ENCODE results near the gene LOXHD1. TPM values are rescaled to one million over a fixed set of nuclear protein-coding genes. Genes with fewer than 3 reads are reported as not detected.

LOXHD1 gene
- total and polyA plus RNA-seq, 2 of the 4 experiments (the other 2 are of a cell fraction) = not detected

GRCh38 chr18:46439037-46439436, 218.0 kb downstream of the LOXHD1 start:
- Histone ChIP-seq H3K14ac (replicated peaks; ENCODE audit: low read depth, low read length) (no peak overlapping the region), H3K79me1 (ENCODE audit: low read depth in 1 of 2, low read length in 2 of 2) (no peaks in the 10 kb centered on the region), H2BK5ac (ENCODE audit: low read depth, low read length, poor library complexity, severe bottlenecking) (no peak overlapping the region), H3K27me3 (ENCODE audit: control insufficient read depth, insufficient read depth, low read length) (no peaks in the 10 kb centered on the region), H2AK5ac (ENCODE audit: low read depth, low read length) (no peak overlapping the region), H2AK9ac (replicated peaks; ENCODE audit: low read depth, low read length, poor library complexity) (no peak overlapping the region), H4K8ac (ENCODE audit: low read depth in 2 of 2, low read length in 2 of 2) (no peak overlapping the region), H3K4ac (ENCODE audit: low read depth, low read length) (no peak overlapping the region), H3K4me2 (ENCODE audit: low read depth, low read length) (no peak overlapping the region), H3K4me3 (ENCODE audit: insufficient read depth, low read depth, low read length) (no peak overlapping the region), H3K36me3 (ENCODE audit: control insufficient read depth, insufficient read depth, low read length) (no peaks in the 10 kb centered on the region), H4K20me1 (ENCODE audit: insufficient read depth, low read length) (no peaks in the 10 kb centered on the region), H3K56ac (ENCODE audit: extremely low read depth, insufficient read depth, low read length) (no peak overlapping the region), H4K5ac (ENCODE audit: low read depth, low read length) (no peak overlapping the region), H3K9me1 (ENCODE audit: insufficient read depth, low read length) (no peaks in the 10 kb centered on the region), H3K18ac (ENCODE audit: low read depth, low read length) (no peak overlapping the region), H2BK20ac (ENCODE audit: low read depth, low read length) (no peak overlapping the region), H3K9ac (ENCODE audit: low read depth, low read length) (no peak overlapping the region), H3K4me1 (ENCODE audit: control insufficient read depth, insufficient read depth, low read length) (no peaks in the 10 kb centered on the region), H2BK15ac (ENCODE audit: low read depth, low read length) (no peak overlapping the region), H3K9me3 (ENCODE audit: control insufficient read depth, insufficient read depth, low read length) (no peaks in the 10 kb centered on the region), H3K27ac (ENCODE audit: insufficient read depth, low read length) (no peak overlapping the region), H2BK120ac (ENCODE audit: low read depth, low read length) (no peak overlapping the region), H2AFZ (replicated peaks; ENCODE audit: low read length, poor library complexity) (no peak overlapping the region), H4K91ac (ENCODE audit: insufficient read depth, low read depth, low read length) (no peak overlapping the region), H3K23ac (ENCODE audit: low read depth, low read length) (no peak overlapping the region)
- no peak for ATAC-seq (ENCODE audit: low read depth)
- WGBS, 2 experiments (ENCODE audit: extremely low coverage in 2 of 2, insufficient read length in 1 of 2) = 80% methylated on average over 1 of the region's 4 CpGs; no CpG with 5 or more reads in 1 of the 2 experiments
- ChIA-PET CTCF (no interaction called here), POLR2A (ENCODE audit: unreplicated experiment) (no interaction called here)
- TF ChIP-seq MXI1 (IDR thresholded peaks at IDR 0.05; ENCODE audit: borderline replicate concordance, low read depth, low read length) (no peak), RAD21 (IDR thresholded peaks at IDR 0.05; ENCODE audit: low read length) (no peak), BHLHE40 (IDR thresholded peaks at IDR 0.05; ENCODE audit: low read depth, low read length) (no peak), RCOR1 (IDR thresholded peaks at IDR 0.05; ENCODE audit: insufficient replicate concordance, low read length) (no peak), FOS (IDR thresholded peaks at IDR 0.05; ENCODE audit: low read depth, low read length) (no peak)
- BruUV-seq (replicated peaks) = no TSS peak
- no peak for DNase-seq
- dilution Hi-C loops (cut with HindIII; ENCODE audit: low sequenced_read_pairs, unreplicated experiment) (no loop called here), intact Hi-C loops (cut with micrococcal nuclease) (no loop called here), in situ Hi-C loops (cut with MboI; ENCODE audit: low sequenced_read_pairs) (no loop called here)
